Common myeloid progenitor, CD34-positive (primary cell): ENCODE data around the gene YKT6.
"Not testable (repeated sequence)": the region's sequence is repeated elsewhere in the genome, so short reads cannot be mapped to it uniquely, and the experiment has no call there.

Experiments
- CTCF ChIA-PET: fragments of 350-600 bp; sonication (Branson Sonifier 250); formaldehyde crosslinking; loops from one replicate; lab custom pipeline; 2021; ENCODE audit warnings: antibody characterized with exemption; lab: Charles Lee
- POLR2A ChIA-PET: fragments of 350-600 bp; sonication (Branson Sonifier 250); formaldehyde crosslinking; loops from one replicate; lab custom pipeline; 2021; ENCODE audit warnings: antibody characterized with exemption; lab: Charles Lee
- DNase-seq, 3 donors: peaks; one replicate each; pipeline versions ENCODE4 v3.0.0 to v3.0.0-alpha.2; 2013
- H3K27ac ChIP-seq, 2 experiments: 1 replicate in 1 of 2; 2 replicates in 1 of 2; pipeline ENCODE4 v1.7.0; 2013; ENCODE audit warnings: inconsistent platforms in 2 of 2, low read length in 2 of 2, mild to moderate bottlenecking in 2 of 2, low read depth in 1 of 2, moderate library complexity in 1 of 2; ENCODE audit not compliant: severe bottlenecking in 2 of 2, insufficient read depth in 1 of 2, poor library complexity in 1 of 2
- H3K27me3 ChIP-seq, 5 experiments: replicated peaks in 2 of 5; 1 replicate in 3 of 5; 2 replicates in 2 of 5; pipeline versions ENCODE4 v1.6.1 to v1.7.0; 2013; ENCODE audit warnings: low read length in 4 of 5, mild to moderate bottlenecking in 2 of 5, moderate library complexity in 2 of 5, inconsistent platforms in 1 of 5; ENCODE audit not compliant: insufficient read depth in 5 of 5, control insufficient read depth in 4 of 5
- H3K36me3 ChIP-seq, 4 experiments: 1 replicate in 2 of 4; 2 replicates in 2 of 4; pipeline versions ENCODE4 v1.6.1 to v1.7.0; 2013; ENCODE audit warnings: low read length in 3 of 4, control low read depth in 1 of 4, mild to moderate bottlenecking in 1 of 4; ENCODE audit not compliant: control insufficient read depth in 4 of 4, insufficient read depth in 4 of 4
- H3K4me1 ChIP-seq, 4 experiments: 1 replicate in 3 of 4; 2 replicates in 1 of 4; pipeline versions ENCODE4 v1.6.1 to v1.7.1; 2013; ENCODE audit warnings: low read length in 3 of 4, mild to moderate bottlenecking in 3 of 4, control low read depth in 1 of 4, inconsistent platforms in 1 of 4, moderate library complexity in 1 of 4; ENCODE audit not compliant: control insufficient read depth in 4 of 4, insufficient read depth in 4 of 4; ENCODE audit errors: control extremely low read depth in 1 of 4
- H3K4me3 ChIP-seq, 7 experiments: 1 replicate in 4 of 7; 2 replicates in 3 of 7; pipeline versions ENCODE4 v1.5.1 to v1.7.0; 2013; ENCODE audit warnings: mild to moderate bottlenecking in 7 of 7, low read length in 6 of 7, moderate library complexity in 6 of 7, inconsistent platforms in 2 of 7, low read depth in 2 of 7, control low read depth in 1 of 7; ENCODE audit not compliant: insufficient read depth in 4 of 7, control insufficient read depth in 1 of 7; ENCODE audit errors: extremely low read depth in 1 of 7
- H3K9me3 ChIP-seq, 5 experiments: 1 replicate in 4 of 5; 2 replicates in 1 of 5; pipeline versions ENCODE4 v1.6.1 to v1.7.1; 2013; ENCODE audit warnings: low read length in 4 of 5, mild to moderate bottlenecking in 2 of 5, inconsistent platforms in 1 of 5, low read depth in 1 of 5, moderate library complexity in 1 of 5; ENCODE audit not compliant: control insufficient read depth in 4 of 5, insufficient read depth in 2 of 5; ENCODE audit errors: control extremely low read depth in 1 of 5
- WGBS: methylation state at CpG from one replicate; pipeline ENCODE4 v1.1.5; 2013; ENCODE audit not compliant: insufficient coverage; 5-methylcytosine and 5-hydroxymethylcytosine counted together

Gene YKT6

DNA sequence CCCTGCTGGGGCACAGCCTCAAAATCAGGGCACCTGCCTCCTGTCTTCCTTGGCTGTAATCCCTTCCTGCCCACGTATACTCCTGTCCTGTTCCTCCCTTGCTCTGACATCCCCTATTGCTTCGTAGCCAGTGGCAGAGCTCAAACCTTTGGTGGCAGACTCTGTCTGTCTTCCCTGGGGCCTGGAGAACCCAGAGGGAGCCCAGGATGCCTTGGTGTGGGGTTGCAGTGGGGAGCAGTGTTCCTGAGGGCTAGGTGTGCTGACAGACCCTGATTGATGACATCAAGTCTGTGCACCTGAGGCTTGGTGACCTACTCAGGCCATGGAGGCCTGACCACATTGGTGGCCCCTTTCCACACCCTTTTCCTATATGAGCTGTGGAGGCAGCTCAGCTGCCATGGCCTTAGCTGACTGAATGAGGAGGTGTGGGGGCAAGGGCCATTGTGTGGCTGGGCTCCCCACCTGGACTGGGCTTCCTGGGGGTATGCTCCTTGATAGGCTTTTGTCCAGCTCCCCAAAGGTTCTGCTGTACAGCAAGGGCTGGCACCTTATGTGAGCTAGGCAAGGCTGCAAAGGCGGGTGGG is 6.1 kb upstream of the YKT6 start:
- no peaks in the 10 kb centered on the region for H3K36me3 ChIP-seq
- DNase-seq = no peak
- no peak overlapping the region for H3K4me3 ChIP-seq
- ChIA-PET POLR2A (no interaction called here), CTCF (interaction anchor here (0.9 to 2.0 kb wide), 6 partner anchors 19 to 122 kb away, joined by 3 to 5 read pairs (median 4); no protein-coding TSS in a partner anchor)
- H3K4me1 ChIP-seq = peaks cover 0 to 5% (median 3%) of the 10 kb centered on the region in 4 experiments
- no peak overlapping the region for H3K27ac ChIP-seq
- peaks cover 0 to 9% (median 2%) of the 10 kb centered on the region in 5 experiments for H3K27me3 ChIP-seq
- WGBS = 100% methylated on average over 2 of the region's 3 CpGs
- H3K9me3 ChIP-seq = no peaks in the 10 kb centered on the region

DNA sequence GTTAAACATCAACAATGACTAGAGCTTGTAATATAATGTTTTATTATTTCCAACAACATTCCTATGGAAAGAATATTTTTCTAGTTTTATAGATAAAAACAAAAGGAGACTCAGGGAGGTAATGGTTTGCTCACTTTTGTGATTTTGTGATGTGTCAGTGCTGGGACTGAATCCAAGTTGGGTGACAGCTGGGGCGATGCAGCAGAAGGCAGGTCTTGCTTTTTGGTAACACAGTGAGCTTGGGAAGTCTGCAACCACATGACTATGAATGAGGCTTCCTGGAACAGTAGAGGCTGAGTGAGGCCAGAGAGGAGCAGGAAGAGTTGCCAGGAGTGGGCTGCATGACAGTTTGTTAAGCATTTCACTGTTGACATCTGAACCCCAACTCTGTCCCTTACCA is 4.9 kb upstream of the YKT6 start:
- CTCF ChIA-PET = interaction anchor here (0.9 to 2.0 kb wide), 10 partner anchors 17 to 125 kb away, joined by 3 to 6 read pairs (median 4); no protein-coding TSS in a partner anchor
- DNase-seq = peak in 2 of 3 donors; percentile 7 to 13
- Histone ChIP-seq H3K4me3 (no peak overlapping the region), H3K36me3 (no peaks in the 10 kb centered on the region), H3K9me3 (no peaks in the 10 kb centered on the region), H3K27ac (no peak overlapping the region), H3K4me1 (peaks cover 0 to 5% (median 3%) of the 10 kb centered on the region in 4 experiments), H3K27me3 (peaks cover 0 to 9% (median 2%) of the 10 kb centered on the region in 5 experiments)
- WGBS = 0% methylated on average over 1 of the region's 1 CpG
- POLR2A ChIA-PET = no interaction called here

DNA sequence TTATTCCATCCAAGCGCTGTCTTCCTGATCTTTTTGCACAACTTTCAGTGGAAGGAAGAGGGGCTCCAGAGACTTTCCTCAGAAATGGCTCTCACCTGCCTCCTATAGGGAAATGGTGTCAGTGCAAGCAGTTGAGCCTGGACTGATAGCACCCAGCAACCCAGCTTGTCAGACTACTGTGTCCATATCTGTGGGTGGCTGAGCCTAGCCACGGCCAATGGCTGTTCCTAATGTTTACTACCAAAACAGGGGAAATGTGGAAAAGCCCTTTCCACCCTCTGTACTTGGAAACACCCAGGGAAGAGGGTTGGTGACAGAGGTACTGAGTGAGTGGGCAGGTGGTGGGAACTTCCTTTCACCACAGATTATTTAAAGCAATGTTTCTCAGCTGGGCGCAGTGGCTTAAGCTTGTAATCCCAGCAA is 4.3 kb upstream of the YKT6 start:
- Histone ChIP-seq H3K27ac (no peak overlapping the region), H3K4me3 (no peak overlapping the region), H3K27me3 (peaks cover 0 to 9% (median 0%) of the 10 kb centered on the region in 5 experiments), H3K36me3 (no peaks in the 10 kb centered on the region), H3K9me3 (no peaks in the 10 kb centered on the region), H3K4me1 (peaks cover 0 to 7% (median 3%) of the 10 kb centered on the region in 4 experiments)
- DNase-seq = peak; percentile 37 to 53 (median 44)
- ChIA-PET CTCF (interaction anchor here (0.8 to 2.0 kb wide), 13 partner anchors 9 to 146 kb away, joined by 3 to 6 read pairs (median 4); no protein-coding TSS in a partner anchor), POLR2A (no interaction called here)
- 30% methylated on average over 2 of the region's 3 CpGs for WGBS

- Histone ChIP-seq H3K9me3 (no peaks in the 10 kb centered on the region), H3K27me3 (peaks cover 0 to 6% (median 0%) of the 10 kb centered on the region in 5 experiments), H3K4me1 (peaks cover 0 to 17% (median 12%) of the 10 kb centered on the region in 4 experiments), H3K27ac (no peak overlapping the region), H3K36me3 (no peaks in the 10 kb centered on the region), H3K4me3 (no peak overlapping the region)
- DNase-seq = no peak
- WGBS = 88% methylated on average over 6 of the region's 7 CpGs
- ChIA-PET CTCF (interaction anchor here (0.9 to 1.8 kb wide), 6 partner anchors 13 to 147 kb away, joined by 3 to 6 read pairs (median 4); no protein-coding TSS in a partner anchor), POLR2A (no interaction called here)
Measured at GRCh38 chr7:44197474-44197873, 3.3 kb upstream of the YKT6 start.

GRCh38 chr7:44200163-44200562 is 615 bp upstream of the YKT6 start:
- H3K27ac ChIP-seq, H3K4me3 ChIP-seq, POLR2A ChIA-PET, H3K27me3 ChIP-seq, DNase-seq, H3K9me3 ChIP-seq: not testable (repeated sequence)
- CTCF ChIA-PET = interaction anchor here (1.7 kb wide), 1 partner anchor 18 kb away, joined by 6 read pairs; no protein-coding TSS in a partner anchor
- peaks cover 0 to 12% (median 4%) of the 10 kb centered on the region in 4 experiments for H3K36me3 ChIP-seq
- H3K4me1 ChIP-seq = peaks cover 0 to 17% (median 14%) of the 10 kb centered on the region in 4 experiments
- WGBS = no CpG with 5 or more reads among the region's 3 CpGs

- peak in 1 of 3 donors; percentile 4 for DNase-seq
- Histone ChIP-seq H3K36me3 (peaks cover 0 to 28% (median 17%) of the 10 kb centered on the region in 4 experiments), H3K9me3 (no peaks in the 10 kb centered on the region), H3K4me3 (peak overlapping the region in 6 of 7 experiments; percentile 49 to 99 (median 92)), H3K27ac (peak overlapping the region; percentile 33 to 78), H3K4me1 (peaks cover 0 to 12% (median 12%) of the 10 kb centered on the region in 4 experiments), H3K27me3 (peaks cover 0 to 6% (median 0%) of the 10 kb centered on the region in 5 experiments)
- ChIA-PET POLR2A (no interaction called here), CTCF (interaction anchor here (1.2 to 2.0 kb wide), 6 partner anchors 10 to 70 kb away, joined by 3 to 6 read pairs (median 5); no protein-coding TSS in a partner anchor)
- WGBS = 59% methylated on average over 8 of the region's 8 CpGs
Measured at GRCh38 chr7:44201813-44202212, 1.0 kb downstream of the YKT6 start.

DNA sequence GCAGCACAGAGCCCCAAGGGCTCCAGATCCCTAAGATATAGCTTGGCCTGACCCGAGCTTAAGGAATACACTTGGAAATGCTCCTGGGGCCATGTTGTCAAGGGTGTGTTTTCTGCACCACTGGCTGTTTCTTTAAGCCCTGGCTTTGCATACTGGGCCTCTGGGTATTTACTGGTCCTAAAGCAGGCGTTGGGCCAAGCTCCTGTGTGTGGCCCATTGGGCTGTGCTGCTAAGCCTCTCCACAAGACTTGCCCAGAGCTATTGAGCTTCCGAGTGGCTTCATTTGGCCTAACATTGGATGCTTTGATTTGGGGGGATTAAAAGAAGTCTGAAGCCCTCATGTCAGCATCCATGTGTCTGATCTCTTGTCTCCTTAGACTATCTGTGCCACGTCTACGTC is 5.2 kb downstream of the YKT6 start:
- 97% methylated on average over 5 of the region's 5 CpGs for WGBS
- no peak for DNase-seq
- Histone ChIP-seq H3K27ac (no peak overlapping the region), H3K36me3 (peaks cover 8 to 63% (median 48%) of the 10 kb centered on the region in 4 experiments), H3K4me3 (no peak overlapping the region), H3K4me1 (peaks cover 0 to 12% (median 12%) of the 10 kb centered on the region in 4 experiments), H3K9me3 (no peaks in the 10 kb centered on the region), H3K27me3 (no peaks in the 10 kb centered on the region)
- ChIA-PET POLR2A (no interaction called here), CTCF (interaction anchor here (2.2 kb wide), 1 partner anchor 12 kb away, joined by 12 read pairs; no protein-coding TSS in a partner anchor)
